ENCODE measurements around the gene ATAD3C.

ATAD3C gene

DNA sequence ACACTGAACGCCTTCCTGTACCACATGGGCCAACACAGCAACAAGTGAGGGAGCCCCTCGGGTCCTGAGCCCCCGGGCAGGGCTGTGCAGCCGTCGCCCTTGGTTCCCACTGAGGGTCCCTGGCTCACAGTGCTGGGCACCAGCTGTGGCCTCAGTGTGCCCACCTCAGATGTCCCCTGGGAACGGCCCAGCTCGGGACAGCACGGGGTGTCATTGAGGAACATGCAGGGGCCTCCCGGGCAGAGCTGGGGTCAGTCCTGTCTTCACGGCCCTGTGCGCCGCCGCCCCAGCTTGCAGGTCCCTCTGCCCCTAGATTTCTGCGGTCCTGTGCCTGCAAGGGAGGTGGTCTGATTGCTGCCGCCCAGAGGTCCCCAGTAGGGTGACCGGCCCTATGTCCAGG lies 39.7 kb downstream of the ATAD3C start:
- TF ChIP-seq, protein P1, sequence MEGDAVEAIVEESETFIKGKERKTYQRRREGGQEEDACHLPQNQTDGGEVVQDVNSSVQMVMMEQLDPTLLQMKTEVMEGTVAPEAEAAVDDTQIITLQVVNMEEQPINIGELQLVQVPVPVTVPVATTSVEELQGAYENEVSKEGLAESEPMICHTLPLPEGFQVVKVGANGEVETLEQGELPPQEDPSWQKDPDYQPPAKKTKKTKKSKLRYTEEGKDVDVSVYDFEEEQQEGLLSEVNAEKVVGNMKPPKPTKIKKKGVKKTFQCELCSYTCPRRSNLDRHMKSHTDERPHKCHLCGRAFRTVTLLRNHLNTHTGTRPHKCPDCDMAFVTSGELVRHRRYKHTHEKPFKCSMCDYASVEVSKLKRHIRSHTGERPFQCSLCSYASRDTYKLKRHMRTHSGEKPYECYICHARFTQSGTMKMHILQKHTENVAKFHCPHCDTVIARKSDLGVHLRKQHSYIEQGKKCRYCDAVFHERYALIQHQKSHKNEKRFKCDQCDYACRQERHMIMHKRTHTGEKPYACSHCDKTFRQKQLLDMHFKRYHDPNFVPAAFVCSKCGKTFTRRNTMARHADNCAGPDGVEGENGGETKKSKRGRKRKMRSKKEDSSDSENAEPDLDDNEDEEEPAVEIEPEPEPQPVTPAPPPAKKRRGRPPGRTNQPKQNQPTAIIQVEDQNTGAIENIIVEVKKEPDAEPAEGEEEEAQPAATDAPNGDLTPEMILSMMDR (IDR thresholded peaks at IDR 0.05): no peak

DNA sequence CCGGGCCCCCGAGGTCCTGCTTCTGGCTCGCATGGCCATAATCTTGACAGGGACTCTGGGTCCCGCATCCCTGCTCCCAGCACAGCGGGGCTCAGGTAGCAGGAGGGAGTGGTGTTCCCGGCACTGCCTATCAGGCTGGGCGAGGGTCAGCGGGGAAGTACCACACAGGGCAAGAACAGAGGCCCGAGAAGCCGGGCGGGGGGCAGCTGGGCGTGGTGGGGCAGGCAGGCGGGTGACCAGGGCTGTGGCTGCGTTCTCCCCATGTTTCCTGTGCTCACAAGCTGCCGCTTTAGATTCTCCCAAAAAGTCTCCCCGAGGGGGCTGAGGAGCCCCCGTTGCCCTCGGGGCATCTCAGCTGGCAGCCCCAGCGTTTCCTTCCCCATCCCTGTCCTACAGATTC lies 40.4 kb downstream of the ATAD3C start:
- TF ChIP-seq, protein P1 (IDR thresholded peaks at IDR 0.05): no peak

DNA sequence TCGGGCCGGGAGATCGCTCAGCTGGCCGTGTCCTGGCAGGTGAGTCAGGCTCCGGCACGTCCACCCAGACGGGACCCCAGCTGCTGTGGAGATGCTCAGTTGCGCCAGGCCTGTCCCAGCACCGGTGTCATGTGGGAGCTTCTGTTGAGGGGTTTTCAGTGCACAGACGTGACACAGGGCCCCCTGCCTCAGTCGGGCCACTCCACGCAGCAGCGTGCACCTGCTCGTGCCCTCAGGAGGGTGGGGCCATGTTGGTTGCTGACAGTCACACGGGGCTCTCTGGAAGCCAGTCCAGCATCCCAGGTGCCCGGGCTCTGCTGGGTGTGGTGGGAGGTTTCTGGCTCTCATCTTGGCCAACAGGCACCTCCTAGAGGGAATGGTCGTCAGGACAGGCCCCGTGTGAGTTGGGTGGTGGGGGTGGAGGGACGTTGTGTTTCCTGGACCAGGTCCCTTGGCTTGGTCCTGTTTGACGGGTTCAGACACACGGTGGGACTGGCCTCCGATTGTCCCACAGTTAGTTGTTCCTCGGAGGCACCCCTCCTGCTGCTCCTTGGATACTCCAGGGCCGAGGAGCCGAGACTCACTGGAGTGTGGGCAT lies 41.2 kb downstream of the ATAD3C start:
- TF ChIP-seq, protein P1 (IDR thresholded peaks at IDR 0.05): no peak

DNA sequence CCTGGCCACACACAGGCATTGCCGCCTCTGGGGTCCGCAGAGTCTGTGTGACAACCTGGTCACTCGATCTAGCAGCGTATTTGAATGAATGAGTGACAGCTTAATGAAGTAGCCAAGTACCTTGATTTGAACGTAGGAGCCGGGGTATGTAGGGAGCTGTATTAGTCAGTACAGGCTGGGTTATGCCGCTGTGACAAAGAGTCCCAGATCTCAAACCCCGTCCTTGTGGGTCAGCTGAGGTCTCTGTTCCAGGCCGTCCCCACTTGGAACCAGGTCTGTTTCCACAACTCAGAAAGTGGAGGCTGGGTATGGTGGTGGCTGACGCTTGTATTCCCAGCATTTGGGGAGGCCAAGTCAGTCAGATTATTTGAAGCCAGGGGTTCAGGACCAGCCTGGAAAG lies 42.1 kb downstream of the ATAD3C start:
- TF ChIP-seq, protein P1 (IDR thresholded peaks at IDR 0.05): no peak

DNA sequence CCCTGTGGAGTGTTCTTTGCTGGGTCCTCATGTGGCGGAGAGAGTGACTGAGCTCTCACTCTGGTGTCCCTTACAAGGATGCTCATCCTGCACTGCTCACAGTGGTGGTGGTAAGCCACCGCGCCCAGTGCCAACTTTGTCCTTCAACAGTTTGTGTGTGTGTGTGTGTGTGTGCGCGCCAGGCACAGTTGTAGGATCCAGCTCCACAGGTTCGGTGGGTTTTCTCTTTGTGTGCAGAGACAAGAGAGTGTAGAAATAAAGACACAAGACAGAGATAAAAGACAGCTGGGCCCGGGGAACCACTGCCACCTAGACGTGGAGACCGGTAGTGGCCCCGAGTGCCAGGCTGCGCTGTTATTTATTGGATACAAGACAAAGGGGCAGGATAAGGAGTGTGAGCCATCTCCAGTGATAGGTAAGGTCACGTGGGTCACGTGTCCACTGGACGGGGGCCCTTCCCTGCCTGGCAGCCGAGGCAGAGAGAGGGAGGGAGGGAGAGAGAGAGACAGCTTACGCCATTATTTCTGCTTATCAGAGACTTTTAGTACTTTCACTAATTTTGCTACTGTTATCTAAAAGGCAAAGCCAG lies 55.4 kb downstream of the ATAD3C start:
- TF ChIP-seq, protein P1 (IDR thresholded peaks at IDR 0.05): peak; percentile 84

DNA sequence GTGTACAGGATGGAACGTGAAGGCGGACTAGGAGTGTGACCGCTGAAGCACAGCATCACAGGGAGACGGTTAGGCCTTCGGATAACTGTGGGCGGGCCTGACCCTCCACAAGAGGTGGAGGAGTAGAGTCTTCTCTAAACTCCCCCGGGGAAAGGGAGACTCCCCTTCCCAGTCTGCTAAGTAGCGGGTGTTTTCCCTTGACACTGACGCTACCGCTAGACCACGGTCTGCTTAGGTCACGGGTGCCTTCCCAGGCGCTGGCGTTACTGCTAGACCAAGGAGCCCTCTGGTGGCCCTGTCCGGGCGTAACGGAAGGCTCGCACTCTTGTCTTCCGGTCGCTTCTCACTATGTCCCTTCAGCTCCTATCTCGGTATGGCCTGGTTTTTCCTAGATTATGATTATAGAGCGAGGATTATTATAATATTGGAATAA lies 55.9 kb downstream of the ATAD3C start:
- TF ChIP-seq, protein P1 (IDR thresholded peaks at IDR 0.05): peak; percentile 18; the same call in 1 of the 2 replicates

DNA sequence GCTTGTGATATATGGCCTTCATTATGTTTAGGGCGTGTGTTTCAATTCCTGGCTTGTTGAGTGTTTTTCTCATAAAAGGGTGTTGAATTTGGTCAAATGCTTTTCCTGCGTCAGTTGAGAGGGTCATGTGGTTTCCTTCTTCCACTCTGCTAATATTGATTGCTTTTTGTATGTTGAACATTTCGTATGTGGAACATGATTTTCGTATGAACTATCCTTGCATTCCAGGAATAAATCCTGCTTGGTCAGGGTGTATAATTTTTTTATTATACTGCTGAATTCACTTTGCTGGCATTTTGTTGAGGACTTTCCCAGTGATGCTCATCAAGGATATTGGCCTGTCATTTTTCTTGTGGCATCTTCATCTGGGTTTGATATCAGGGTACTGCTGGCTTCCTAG lies 57.8 kb downstream of the ATAD3C start:
- TF ChIP-seq, protein P1 (IDR thresholded peaks at IDR 0.05): no peak
